Stomach (tissue), 9 donors: Measurements from ENCODE around the gene IPPK. TPM values are rescaled to one million over a fixed set of nuclear protein-coding genes. Genes with fewer than 3 reads are reported as not detected.

ENCODE experiments used
- DNase-seq, 2 donors: peaks; one replicate each; pipeline versions ENCODE4 v3.0.0 to v3.0.0-alpha.2; 2013 to 2019
- H3K27ac ChIP-seq, 5 donors: fragments of 200-600 bp in 4 of 5; sonication (generic) in 4 of 5; one replicate each; pipeline ENCODE4 v1.5.1; 2013 to 2019; ENCODE audit warnings: mild to moderate bottlenecking in 1 of 5, moderate library complexity in 1 of 5
- H3K27me3 ChIP-seq, 3 donors: fragments of 200-600 bp; sonication (generic); one replicate each; pipeline ENCODE4 v1.5.1; 2017 to 2019; ENCODE audit warnings: mixed run types in 1 of 3
- H3K36me3 ChIP-seq, 4 donors: fragments of 200-600 bp; sonication (generic); 1 replicate in 3 of 4; 2 replicates in 1 of 4; pipeline ENCODE4 v1.5.1; 2016 to 2019
- H3K4me1 ChIP-seq, 4 donors: fragments of 200-600 bp; sonication (generic); one replicate each; pipeline ENCODE4 v1.5.1; 2016 to 2019
- H3K4me3 ChIP-seq, 4 donors: fragments of 200-600 bp; sonication (generic) in 3 of 4; one replicate each; pipeline ENCODE4 v1.5.1; 2016 to 2019; ENCODE audit warnings: mild to moderate bottlenecking in 1 of 4
- H3K9me3 ChIP-seq, 4 donors: fragments of 200-600 bp; sonication (generic); one replicate each; pipeline ENCODE4 v1.5.1; 2016 to 2019
- CTCF ChIP-seq, 7 experiments: fragments of 450-650 bp in 4 of 7; fragments of 200-600 bp in 3 of 7; sonication (generic) in 3 of 7; IDR thresholded peaks; one replicate each; pipeline ENCODE4 v1.5.1; 2016 to 2019; ENCODE audit warnings: antibody characterized with exemption in 7 of 7, control low read depth in 2 of 7, mild to moderate bottlenecking in 1 of 7
- EP300 ChIP-seq: sonication (generic); formaldehyde crosslinking; IDR thresholded peaks from one replicate; pipeline ENCODE4 v1.6.1; 2017; ENCODE audit warnings: antibody characterized with exemption
- POLR2A ChIP-seq, 4 donors: fragments of 450-650 bp; IDR thresholded peaks; one replicate each; pipeline ENCODE4 v1.6.1; 2016; ENCODE audit warnings: antibody characterized with exemption in 4 of 4, control low read depth in 2 of 4, mild to moderate bottlenecking in 1 of 4, moderate library complexity in 1 of 4
- POLR2AphosphoS5 ChIP-seq, 3 donors: sonication (generic); formaldehyde crosslinking; IDR thresholded peaks; one replicate each; pipeline ENCODE4 v1.6.1; 2016; ENCODE audit warnings: antibody characterized with exemption in 3 of 3
- WGBS, 5 donors: extraction: QIAGEN DNeasy Blood & Tissue Kit in 3 of 5; methylation state at CpG; one replicate each; pipeline versions ENCODE4 v1.1.5 to v1.1.7; 2013 to 2018; 5-methylcytosine and 5-hydroxymethylcytosine counted together
- intact Hi-C: fragments of 100-400 bp; cut with DNase I; formaldehyde crosslinking; loops from one replicate; pipeline ENCODE4 v1.15.1; 2023; ENCODE audit warnings: low total_unique reads
- polyA plus RNA-seq, 3 donors: library from polyadenylated mRNA; stranded (reverse); fragments of 200-250 nt; gene quantifications; one replicate each; pipeline ENCODE4 v1.2.3, GENCODE V29; 2013
- total RNA-seq, 5 donors: library from RNA; depleted of rRNA; stranded (reverse); fragments of >200 nt; gene quantifications; one replicate each; pipeline versions ENCODE4 v1.1.0 to v1.2.3, GENCODE V29; 2014 to 2016
- donor health status: healthy with polysubstance abuse.
- donor health status: Bipolar disorder and iron deficiency.
- donor health status: healthy.

The IPPK gene
- total and polyA plus RNA-seq, 8 donors: 1.4 to 17.1 (median 10.9) TPM

- intact Hi-C loops: loop anchor here (2.0 kb wide), 1 partner anchor 77 kb away; no protein-coding TSS in a partner anchor
- 89 to 94% (median 92%) methylated on average over 20 to 21 of the region's 21 CpGs for WGBS, 5 donors
- peak in 1 of 2 donors; percentile 3 for DNase-seq
- H3K4me3 ChIP-seq: no peak overlapping the region
- H3K27ac ChIP-seq: no peak overlapping the region
- peaks cover 0 to 10% (median 5%) of the 10 kb centered on the region in 4 donors for H3K4me1 ChIP-seq
- no peak for TF ChIP-seq EP300
- no peak for TF ChIP-seq POLR2AphosphoS5 (IDR thresholded peaks at IDR 0.05)
- TF ChIP-seq CTCF (IDR thresholded peaks at IDR 0.05): no peak
- no peak for TF ChIP-seq POLR2A (IDR thresholded peaks at IDR 0.05)
- H3K36me3 ChIP-seq: peaks cover 79 to 100% (median 96%) of the 10 kb centered on the region in 4 donors
- no peaks in the 10 kb centered on the region for H3K9me3 ChIP-seq
- no peaks in the 10 kb centered on the region for H3K27me3 ChIP-seq
These were observed 47.5 kb upstream of the IPPK start for GRCh38 chr9:92717201-92718085.

- DNase-seq: peak; percentile 74 to 76
- 19 to 60% (median 32%) methylated on average over 1 to 4 of the region's 4 CpGs for WGBS, 5 donors
- H3K4me3 ChIP-seq: no peak overlapping the region
- H3K4me1 ChIP-seq: peaks cover 0 to 10% (median 7%) of the 10 kb centered on the region in 4 donors
- H3K27ac ChIP-seq: no peak overlapping the region
- H3K9me3 ChIP-seq: no peaks in the 10 kb centered on the region
- peaks cover 77 to 100% (median 96%) of the 10 kb centered on the region in 4 donors for H3K36me3 ChIP-seq
- H3K27me3 ChIP-seq: no peaks in the 10 kb centered on the region
- TF ChIP-seq POLR2AphosphoS5 (IDR thresholded peaks at IDR 0.05): no peak
- no peak for TF ChIP-seq POLR2A (IDR thresholded peaks at IDR 0.05)
- peak in 5 of 7 experiments; percentile 81 to 98 (median 87) for TF ChIP-seq CTCF (IDR thresholded peaks at IDR 0.05)
- no peak for TF ChIP-seq EP300
- intact Hi-C loops: loop anchor here (2.0 kb wide), 1 partner anchor 78 kb away; no protein-coding TSS in a partner anchor
These were observed 46.6 kb upstream of the IPPK start for GRCh38 chr9:92716557-92716956.

- Histone ChIP-seq H3K4me1 (peaks cover 0 to 10% (median 7%) of the 10 kb centered on the region in 4 donors), H3K4me3 (no peak overlapping the region), H3K36me3 (peaks cover 73 to 100% (median 96%) of the 10 kb centered on the region in 4 donors), H3K9me3 (no peaks in the 10 kb centered on the region), H3K27me3 (no peaks in the 10 kb centered on the region), H3K27ac (no peak overlapping the region)
- whole genome bisulfite sequencing, 5 donors: 73 to 83% (median 78%) methylated on average over 11 to 17 of the region's 17 CpGs
- DNase-seq: peak in 1 of 2 donors; percentile 32
- intact Hi-C loops: loop anchor here (2.0 kb wide), 1 partner anchor 79 kb away; no protein-coding TSS in a partner anchor
- no peak for TF ChIP-seq EP300
These were observed 45.7 kb upstream of the IPPK start for GRCh38 chr9:92715488-92716231.

GRCh38 chr9:92714787-92715487 is 45.0 kb upstream of the IPPK start:
- intact Hi-C loops: no loop called here
- Histone ChIP-seq H3K27me3 (no peaks in the 10 kb centered on the region), H3K4me3 (no peak overlapping the region), H3K36me3 (peaks cover 72 to 100% (median 96%) of the 10 kb centered on the region in 4 donors), H3K27ac (no peak overlapping the region), H3K9me3 (no peaks in the 10 kb centered on the region), H3K4me1 (peaks cover 0 to 10% (median 7%) of the 10 kb centered on the region in 4 donors)
- DNase-seq: peak in 1 of 2 donors; percentile 7
- 89 to 95% (median 93%) methylated on average over 28 to 34 of the region's 34 CpGs for WGBS, 5 donors
- no peak for TF ChIP-seq CTCF (IDR thresholded peaks at IDR 0.05)
- TF ChIP-seq POLR2AphosphoS5 (IDR thresholded peaks at IDR 0.05): no peak
- TF ChIP-seq EP300: no peak
- no peak for TF ChIP-seq POLR2A (IDR thresholded peaks at IDR 0.05)
